SW 1271 (cell line): ENCODE data around the gene RPS27.
A peak's percentile ranks its signal among the peaks of the same experiment; 100 is the strongest.

Experiments
- DNase-seq, 2 experiments: peaks; one replicate each; lab custom pipeline; 2025; lab: John Stamatoyannopoulos, UW

The RPS27 gene

GRCh38 chr1:153990468-153991150, at the start of gene RPS27:
RPS27 (plus strand) TSS chr1:153990762; CDS start chr1:153990797, 35 bp downstream.
- peak; percentile 84 to 94 for DNase-seq

- DNase-seq: no peak
Observed at GRCh38 chr1:153941826-153942725, 48.5 kb upstream of the RPS27 start.

- DNase-seq: no peak
Observed at GRCh38 chr1:153942766-153943549, 47.6 kb upstream of the RPS27 start.

GRCh38 chr1:153944005-153944826, 46.3 kb upstream of the RPS27 start:
- DNase-seq: no peak

- DNase-seq: no peak
Observed at GRCh38 chr1:153944827-153945117, 45.8 kb upstream of the RPS27 start.

- no peak for DNase-seq
Observed at GRCh38 chr1:153945131-153945794, 45.3 kb upstream of the RPS27 start.

- peak in 1 of 2 experiments; percentile 15 for DNase-seq
Observed at GRCh38 chr1:153945795-153946621, 44.6 kb upstream of the RPS27 start.

- peak in 1 of 2 experiments; percentile 61 for DNase-seq
Observed at GRCh38 chr1:153946622-153947241, 43.8 kb upstream of the RPS27 start, which contains the start of gene DENND4B. DENND4B (minus strand) TSS chr1:153946718; CDS start chr1:153944374, 2,344 bp downstream.

- no peak for DNase-seq
Observed at GRCh38 chr1:153951183-153951582, 39.4 kb upstream of the RPS27 start.

- DNase-seq: no peak
Observed at GRCh38 chr1:153951801-153952200, 38.8 kb upstream of the RPS27 start.

- DNase-seq: no peak
Observed at GRCh38 chr1:153953859-153954365, 36.6 kb upstream of the RPS27 start.

GRCh38 chr1:153954826-153955225, 35.7 kb upstream of the RPS27 start:
- DNase-seq: no peak

- DNase-seq: no peak
Observed at GRCh38 chr1:153956997-153957715, 33.4 kb upstream of the RPS27 start.

GRCh38 chr1:153957744-153958110, 32.8 kb upstream of the RPS27 start:
- DNase-seq: no peak

GRCh38 chr1:153958111-153958960, 32.2 kb upstream of the RPS27 start, which contains the start of gene CRTC2:
CRTC2 (minus strand) TSS chr1:153958612; CDS start chr1:153958497, 115 bp downstream.
- peak; percentile 85 to 95 for DNase-seq

GRCh38 chr1:153958961-153959260, 31.7 kb upstream of the RPS27 start:
- DNase-seq: no peak

GRCh38 chr1:153959454-153959853, 31.1 kb upstream of the RPS27 start:
- DNase-seq: no peak

- DNase-seq: no peak
Observed at GRCh38 chr1:153960206-153960605, 30.4 kb upstream of the RPS27 start.
